ENCODE measurements around the gene PRKCZ.

Gene PRKCZ

GRCh38 chr1:2181752-2182151 is 131.5 kb downstream of the PRKCZ start:
- no peak for DNase-seq

- no peak for DNase-seq
Observed at GRCh38 chr1:2182376-2182775, 132.2 kb downstream of the PRKCZ start.

GRCh38 chr1:2183937-2184334 is 133.7 kb downstream of the PRKCZ start:
- no peak for DNase-seq

GRCh38 chr1:2184531-2184930 is 134.3 kb downstream of the PRKCZ start:
- DNase-seq: no peak

GRCh38 chr1:2184934-2185333 is 134.7 kb downstream of the PRKCZ start:
- DNase-seq: no peak

- DNase-seq: no peak
Observed at GRCh38 chr1:2185880-2186855, 136.0 kb downstream of the PRKCZ start.

- no peak for DNase-seq
Observed at GRCh38 chr1:2186901-2187300, 136.7 kb downstream of the PRKCZ start.

- no peak for DNase-seq
Observed at GRCh38 chr1:2187619-2188018, 137.4 kb downstream of the PRKCZ start.

- no peak for DNase-seq
Observed at GRCh38 chr1:2188336-2188735, 138.1 kb downstream of the PRKCZ start.

- peak; percentile 97 for DNase-seq
Observed at GRCh38 chr1:2189459-2190425, 139.5 kb downstream of the PRKCZ start.

GRCh38 chr1:2190491-2190976 is 140.3 kb downstream of the PRKCZ start:
- DNase-seq: no peak

GRCh38 chr1:2192031-2192995 is 142.1 kb downstream of the PRKCZ start:
- DNase-seq: no peak

GRCh38 chr1:2193514-2194281 is 143.5 kb downstream of the PRKCZ start:
- no peak for DNase-seq

- peak; percentile 83 for DNase-seq
Observed at GRCh38 chr1:2194319-2194897, 144.2 kb downstream of the PRKCZ start, which contains the start of gene FAAP20. Gene FAAP20, minus strand, starts transcription at chr1:2194772. Its CDS starts 23 bp downstream, at chr1:2194749.

- DNase-seq: peak; percentile 93
Observed at GRCh38 chr1:2194898-2195673, 144.9 kb downstream of the PRKCZ start.

- DNase-seq: peak; percentile 68
Observed at GRCh38 chr1:2195785-2196184, 145.6 kb downstream of the PRKCZ start.

GRCh38 chr1:2196901-2197638 is 146.9 kb downstream of the PRKCZ start:
- DNase-seq: no peak

GRCh38 chr1:2197707-2198165 is 147.5 kb downstream of the PRKCZ start:
- no peak for DNase-seq

GRCh38 chr1:2198571-2198970 is 148.4 kb downstream of the PRKCZ start:
- no peak for DNase-seq

Measured in NCI-H82 (cell line).